K562 (cell line): ENCODE measurements around the gene CPED1. TPM values are rescaled to one million over a fixed set of nuclear protein-coding genes. Genes with fewer than 3 reads are reported as not detected.
A peak's percentile ranks its signal among the peaks of the same experiment; 100 is the strongest.

Source experiments
- BACH1 ChIP-seq: fragments of 200-800 bp; sonication (Bioruptor generic); IDR thresholded peaks from 2 replicates; pipeline ENCODE4 v1.6.1; 2016; ENCODE audit warnings: missing genetic modification characterization, missing compliant biosample characterization
- CBX1 ChIP-seq: sonication (generic); IDR thresholded peaks from 2 replicates; pipeline ENCODE4 v1.6.1; 2016; ENCODE audit warnings: antibody characterized with exemption, low read depth, mild to moderate bottlenecking
- CCNT2 ChIP-seq: IDR thresholded peaks from 2 replicates; pipeline ENCODE4 v1.6.1; 2011; ENCODE audit warnings: borderline replicate concordance, low read depth, mild to moderate bottlenecking, moderate library complexity, mixed read lengths, low read length; ENCODE audit not compliant: insufficient read length; ENCODE audit errors: extremely low read depth
- CEBPG ChIP-seq, 3 experiments: fragments of 200-800 bp in 1 of 3; sonication (Bioruptor generic) in 1 of 3; sonication (generic) in 1 of 3; formaldehyde crosslinking in 1 of 3; IDR thresholded peaks in 2 of 3; conservative IDR thresholded peaks in 1 of 3; 2 replicates each; pipeline versions ENCODE4 v1.6.1 to v1.8.0; 2016 to 2022; ENCODE audit warnings: missing compliant biosample characterization in 2 of 3, missing genetic modification characterization in 2 of 3, mild to moderate bottlenecking in 1 of 3, missing genetic modification reagents in 1 of 3
- FOXA3 ChIP-seq, 2 experiments: fragments of 450-650 bp in 1 of 2; sonication (generic) in 1 of 2; formaldehyde crosslinking; IDR thresholded peaks in 1 of 2; conservative IDR thresholded peaks in 1 of 2; 2 replicates each; pipeline versions ENCODE4 v1.4.0 to v1.8.0; 2020 to 2022; ENCODE audit warnings: mild to moderate bottlenecking in 2 of 2, missing genetic modification reagents in 1 of 2
- RBFOX2 ChIP-seq: fragments of 200-400 bp; formaldehyde crosslinking; IDR thresholded peaks from 2 replicates; pipeline ENCODE4 v1.6.1; 2017; ENCODE audit warnings: low read depth, mild to moderate bottlenecking, low read length, moderate library complexity
- USF2 ChIP-seq: sonication (generic); formaldehyde crosslinking; IDR thresholded peaks from 2 replicates; pipeline ENCODE4 v1.5.0; 2020; ENCODE audit warnings: missing genetic modification reagents
- ZFP36 ChIP-seq: fragments of 150-350 bp; IDR thresholded peaks from 2 replicates; pipeline ENCODE4 v1.6.1; 2018; ENCODE audit warnings: low read length, low read depth; ENCODE audit not compliant: partially characterized antibody
- ZNF398 ChIP-seq: fragments of 250-450 bp; sonication (Bioruptor Pico); IDR thresholded peaks from 2 replicates; pipeline ENCODE4 v1.8.0; 2021; ENCODE audit warnings: moderate library complexity, mild to moderate bottlenecking, inconsistent platforms
- ZNF561 ChIP-seq: fragments of 450-650 bp; formaldehyde crosslinking; conservative IDR thresholded peaks from 2 replicates; pipeline ENCODE4 v1.4.0; 2020; ENCODE audit warnings: mild to moderate bottlenecking, moderate library complexity
- polyA plus RNA-seq, 8 experiments: library from polyadenylated mRNA; depleted of rRNA in 4 of 8; stranded (reverse) in 5 of 8; unstranded in 3 of 8; fragments of >200 nt; fragmentation: Nextera tagmentation in 2 of 8; fragmentation: Illumina TruSeq in 1 of 8; extraction: Ambion mirVana in 2 of 8; extraction: Trizol in 1 of 8; gene quantifications; 2 replicates each; pipeline versions ENCODE4 v1.2.1 to v1.2.3, GENCODE V29; 2011 to 2014; ENCODE audit warnings: inconsistent platforms in 1 of 8, missing spikeins in 1 of 8
- total RNA-seq, 7 experiments: library from RNA; depleted of rRNA in 6 of 7; stranded (reverse); fragments of >200 nt in 6 of 7; fragmentation: Illumina TruSeq in 2 of 7; extraction: Trizol in 2 of 7; gene quantifications; 2 replicates each; pipeline versions ENCODE4 v1.2.1 to v1.2.3, GENCODE V29; 2011 to 2021; ENCODE audit warnings: low replicate concordance in 1 of 7
- TF ChIP-seq, protein P1 (sequence below): sonication (generic); formaldehyde crosslinking; IDR thresholded peaks from 2 replicates; pipeline ENCODE4 v1.8.0; 2023; ENCODE audit warnings: mild to moderate bottlenecking, missing genetic modification reagents
- TF ChIP-seq, protein P2 (sequence below), 2 experiments: fragments of 450-650 bp in 1 of 2; sonication (generic) in 1 of 2; formaldehyde crosslinking in 1 of 2; IDR thresholded peaks in 1 of 2; conservative IDR thresholded peaks in 1 of 2; 2 replicates each; pipeline versions ENCODE4 v1.6.1 to v1.8.1; 2016 to 2023; ENCODE audit warnings: mild to moderate bottlenecking in 2 of 2, moderate library complexity in 2 of 2, inconsistent platforms in 1 of 2, missing genetic modification reagents in 1 of 2
- TF ChIP-seq, protein P3 (sequence below): fragments of 450-650 bp; formaldehyde crosslinking; IDR thresholded peaks from 2 replicates; pipeline ENCODE4 v1.4.0; 2020; ENCODE audit warnings: mild to moderate bottlenecking, moderate library complexity
- TF ChIP-seq, protein P4 (sequence below): fragments of 450-650 bp; IDR thresholded peaks from 2 replicates; pipeline ENCODE4 v1.6.1; 2017; ENCODE audit warnings: mild to moderate bottlenecking, moderate library complexity

Gene CPED1
- total and polyA plus RNA-seq, 9 of the 15 experiments (the other 6 are each of a cell fraction or from before 2014, with no cell fraction given) = 195 to 393 (median 290) TPM

- TF ChIP-seq, protein P1, sequence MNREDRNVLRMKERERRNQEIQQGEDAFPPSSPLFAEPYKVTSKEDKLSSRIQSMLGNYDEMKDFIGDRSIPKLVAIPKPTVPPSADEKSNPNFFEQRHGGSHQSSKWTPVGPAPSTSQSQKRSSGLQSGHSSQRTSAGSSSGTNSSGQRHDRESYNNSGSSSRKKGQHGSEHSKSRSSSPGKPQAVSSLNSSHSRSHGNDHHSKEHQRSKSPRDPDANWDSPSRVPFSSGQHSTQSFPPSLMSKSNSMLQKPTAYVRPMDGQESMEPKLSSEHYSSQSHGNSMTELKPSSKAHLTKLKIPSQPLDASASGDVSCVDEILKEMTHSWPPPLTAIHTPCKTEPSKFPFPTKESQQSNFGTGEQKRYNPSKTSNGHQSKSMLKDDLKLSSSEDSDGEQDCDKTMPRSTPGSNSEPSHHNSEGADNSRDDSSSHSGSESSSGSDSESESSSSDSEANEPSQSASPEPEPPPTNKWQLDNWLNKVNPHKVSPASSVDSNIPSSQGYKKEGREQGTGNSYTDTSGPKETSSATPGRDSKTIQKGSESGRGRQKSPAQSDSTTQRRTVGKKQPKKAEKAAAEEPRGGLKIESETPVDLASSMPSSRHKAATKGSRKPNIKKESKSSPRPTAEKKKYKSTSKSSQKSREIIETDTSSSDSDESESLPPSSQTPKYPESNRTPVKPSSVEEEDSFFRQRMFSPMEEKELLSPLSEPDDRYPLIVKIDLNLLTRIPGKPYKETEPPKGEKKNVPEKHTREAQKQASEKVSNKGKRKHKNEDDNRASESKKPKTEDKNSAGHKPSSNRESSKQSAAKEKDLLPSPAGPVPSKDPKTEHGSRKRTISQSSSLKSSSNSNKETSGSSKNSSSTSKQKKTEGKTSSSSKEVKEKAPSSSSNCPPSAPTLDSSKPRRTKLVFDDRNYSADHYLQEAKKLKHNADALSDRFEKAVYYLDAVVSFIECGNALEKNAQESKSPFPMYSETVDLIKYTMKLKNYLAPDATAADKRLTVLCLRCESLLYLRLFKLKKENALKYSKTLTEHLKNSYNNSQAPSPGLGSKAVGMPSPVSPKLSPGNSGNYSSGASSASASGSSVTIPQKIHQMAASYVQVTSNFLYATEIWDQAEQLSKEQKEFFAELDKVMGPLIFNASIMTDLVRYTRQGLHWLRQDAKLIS (CRISPR knock-in tag) = no peak
- TF ChIP-seq RBFOX2 (peak; percentile 35; the same call in 1 of the 2 replicates), ZNF398 (CRISPR knock-in tag) (no peak), CEBPG (CRISPR knock-in tag; IDR thresholded peaks at IDR 0.05) (no peak), CEBPG (tag; conservative IDR thresholded peaks at IDR 0.05 in 1 of 2, IDR thresholded peaks at IDR 0.05 in 1 of 2) (0 out of 4 replicates have a peak, but pooled peaks of 1 of the 2 experiments have one; percentile 16), ZNF561 (CRISPR knock-in tag) (no peak), CBX1 (no peak), FOXA3 (CRISPR knock-in tag; conservative IDR thresholded peaks at IDR 0.05 in 1 of 2, IDR thresholded peaks at IDR 0.05 in 1 of 2) (peak in 1 of 2 experiments; percentile 29; a peak in 1 of 4 replicates), BACH1 (tag) (no peak), USF2 (CRISPR knock-in tag) (no peak), CCNT2 (no peak), ZFP36 (no peak)
- TF ChIP-seq, protein P2, sequence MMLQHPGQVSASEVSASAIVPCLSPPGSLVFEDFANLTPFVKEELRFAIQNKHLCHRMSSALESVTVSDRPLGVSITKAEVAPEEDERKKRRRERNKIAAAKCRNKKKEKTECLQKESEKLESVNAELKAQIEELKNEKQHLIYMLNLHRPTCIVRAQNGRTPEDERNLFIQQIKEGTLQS (IDR thresholded peaks at IDR 0.05) = no peak
- TF ChIP-seq, protein P2 (CRISPR knock-in tag; conservative IDR thresholded peaks at IDR 0.05) = no peak
- TF ChIP-seq, protein P3, sequence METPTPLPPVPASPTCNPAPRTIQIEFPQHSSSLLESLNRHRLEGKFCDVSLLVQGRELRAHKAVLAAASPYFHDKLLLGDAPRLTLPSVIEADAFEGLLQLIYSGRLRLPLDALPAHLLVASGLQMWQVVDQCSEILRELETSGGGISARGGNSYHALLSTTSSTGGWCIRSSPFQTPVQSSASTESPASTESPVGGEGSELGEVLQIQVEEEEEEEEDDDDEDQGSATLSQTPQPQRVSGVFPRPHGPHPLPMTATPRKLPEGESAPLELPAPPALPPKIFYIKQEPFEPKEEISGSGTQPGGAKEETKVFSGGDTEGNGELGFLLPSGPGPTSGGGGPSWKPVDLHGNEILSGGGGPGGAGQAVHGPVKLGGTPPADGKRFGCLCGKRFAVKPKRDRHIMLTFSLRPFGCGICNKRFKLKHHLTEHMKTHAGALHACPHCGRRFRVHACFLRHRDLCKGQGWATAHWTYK (CRISPR knock-in tag) = no peak
- TF ChIP-seq, protein P4, sequence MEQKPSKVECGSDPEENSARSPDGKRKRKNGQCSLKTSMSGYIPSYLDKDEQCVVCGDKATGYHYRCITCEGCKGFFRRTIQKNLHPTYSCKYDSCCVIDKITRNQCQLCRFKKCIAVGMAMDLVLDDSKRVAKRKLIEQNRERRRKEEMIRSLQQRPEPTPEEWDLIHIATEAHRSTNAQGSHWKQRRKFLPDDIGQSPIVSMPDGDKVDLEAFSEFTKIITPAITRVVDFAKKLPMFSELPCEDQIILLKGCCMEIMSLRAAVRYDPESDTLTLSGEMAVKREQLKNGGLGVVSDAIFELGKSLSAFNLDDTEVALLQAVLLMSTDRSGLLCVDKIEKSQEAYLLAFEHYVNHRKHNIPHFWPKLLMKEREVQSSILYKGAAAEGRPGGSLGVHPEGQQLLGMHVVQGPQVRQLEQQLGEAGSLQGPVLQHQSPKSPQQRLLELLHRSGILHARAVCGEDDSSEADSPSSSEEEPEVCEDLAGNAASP = no peak
Measured at GRCh38 chr7:120996333-120996987, 7.9 kb downstream of the CPED1 start (continued).
